PFSK-1 (cell line): Measurements from ENCODE around the gene ACTN1.

ENCODE experiments used
- FOXP2 ChIP-seq: optimal IDR thresholded peaks from 2 replicates; pipeline ENCODE3; 2011; ENCODE audit warnings: borderline replicate concordance, control low read depth, inconsistent platforms; ENCODE audit not compliant: insufficient read depth; ENCODE audit errors: extremely low read length, extremely low read depth
- POLR2AphosphoS5 ChIP-seq: IDR thresholded peaks from 2 replicates; pipeline ENCODE4 v1.6.1; 2012; ENCODE audit warnings: low read depth, mild to moderate bottlenecking, control low read depth, low read length, moderate library complexity
- REST ChIP-seq, 2 experiments: IDR thresholded peaks; 2 replicates each; pipeline versions ENCODE4 v1.6.1 to v1.8.0; 2011 to 2012; ENCODE audit warnings: low read depth in 2 of 2, low read length in 2 of 2, control low read depth in 1 of 2, inconsistent platforms in 1 of 2, mild to moderate bottlenecking in 1 of 2, moderate library complexity in 1 of 2; ENCODE audit not compliant: insufficient read depth in 1 of 2
- SIN3A ChIP-seq: IDR thresholded peaks from 2 replicates; pipeline ENCODE4 v1.6.1; 2012; ENCODE audit warnings: mild to moderate bottlenecking, low read length, moderate library complexity, borderline replicate concordance; ENCODE audit not compliant: insufficient read depth
- TAF1 ChIP-seq: IDR thresholded peaks from 2 replicates; pipeline ENCODE4 v1.6.1; 2012; ENCODE audit warnings: low read length, control low read depth, borderline replicate concordance; ENCODE audit not compliant: insufficient read depth

ACTN1 gene

GRCh38 chr14:68884031-68885030 is 94.8 kb downstream of the ACTN1 start:
- TF ChIP-seq POLR2AphosphoS5 (no peak), FOXP2 (no peak), REST (IDR thresholded peaks at IDR 0.05; ENCODE audit: insufficient read depth in 1 of 2, low read depth in 2 of 2, low read length in 2 of 2) (no peak), TAF1 (no peak), SIN3A (no peak)

GRCh38 chr14:68882235-68882634 is 96.9 kb downstream of the ACTN1 start:
- TF ChIP-seq TAF1 (no peak), FOXP2 (no peak), SIN3A (no peak), REST (IDR thresholded peaks at IDR 0.05; ENCODE audit: insufficient read depth in 1 of 2, low read depth in 2 of 2, low read length in 2 of 2) (no peak), POLR2AphosphoS5 (no peak)

GRCh38 chr14:68881396-68881795 is 97.7 kb downstream of the ACTN1 start:
- TF ChIP-seq FOXP2 (no peak), SIN3A (no peak), TAF1 (no peak), REST (IDR thresholded peaks at IDR 0.05; ENCODE audit: insufficient read depth in 1 of 2, low read depth in 2 of 2, low read length in 2 of 2) (no peak), POLR2AphosphoS5 (no peak)

DNA sequence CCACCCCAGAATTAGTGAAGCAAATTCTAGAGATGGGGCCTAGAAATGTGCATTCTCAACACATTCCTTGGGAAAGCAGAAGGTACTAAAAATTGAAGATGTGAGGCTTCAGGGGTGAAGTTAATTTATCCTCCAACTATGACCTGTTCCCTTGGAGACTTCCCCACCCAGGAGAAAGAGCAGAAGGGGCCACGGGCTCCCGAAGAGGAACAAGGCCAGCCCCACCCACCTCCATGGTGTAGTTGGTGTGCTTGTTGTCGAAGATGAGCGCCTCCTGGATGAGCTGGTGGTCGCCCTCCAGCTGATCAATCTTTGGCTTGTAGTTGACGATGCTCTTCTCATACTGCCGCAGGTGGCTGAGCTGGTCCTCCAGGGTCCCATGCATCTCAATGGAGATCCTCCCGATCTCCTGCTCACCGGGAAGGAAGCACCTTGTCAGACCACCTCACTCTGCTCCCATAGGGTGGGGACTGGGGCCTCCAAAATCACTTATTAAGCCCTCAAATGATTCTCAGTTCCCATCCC is 98.5 kb downstream of the ACTN1 start:
- TF ChIP-seq REST (IDR thresholded peaks at IDR 0.05; ENCODE audit: insufficient read depth in 1 of 2, low read depth in 2 of 2, low read length in 2 of 2) (no peak), TAF1 (no peak), SIN3A (no peak), POLR2AphosphoS5 (no peak), FOXP2 (no peak)
